Neuron (in vitro differentiated cells): ENCODE results near the gene CD300LG.

Source experiments
- H2AFZ ChIP-seq: one replicate; pipeline ENCODE4 v1.6.1; 2013; ENCODE audit warnings: low read depth, mild to moderate bottlenecking, inconsistent platforms, low read length, moderate library complexity
- H3K27me3 ChIP-seq: one replicate; pipeline ENCODE4 v1.6.1; 2013; ENCODE audit warnings: low read length; ENCODE audit not compliant: insufficient read depth
- H3K36me3 ChIP-seq: one replicate; pipeline ENCODE4 v1.6.1; 2013; ENCODE audit warnings: low read length; ENCODE audit not compliant: insufficient read depth
- H3K4me1 ChIP-seq: one replicate; pipeline ENCODE4 v1.6.1; 2013; ENCODE audit warnings: low read length; ENCODE audit not compliant: insufficient read depth
- H3K4me3 ChIP-seq: 2 replicates; pipeline ENCODE4 v1.5.1; 2013; ENCODE audit warnings: mild to moderate bottlenecking, low read length, moderate library complexity
- H3K9me3 ChIP-seq: one replicate; pipeline ENCODE4 v1.6.1; 2013; ENCODE audit warnings: low read length

The CD300LG gene

DNA sequence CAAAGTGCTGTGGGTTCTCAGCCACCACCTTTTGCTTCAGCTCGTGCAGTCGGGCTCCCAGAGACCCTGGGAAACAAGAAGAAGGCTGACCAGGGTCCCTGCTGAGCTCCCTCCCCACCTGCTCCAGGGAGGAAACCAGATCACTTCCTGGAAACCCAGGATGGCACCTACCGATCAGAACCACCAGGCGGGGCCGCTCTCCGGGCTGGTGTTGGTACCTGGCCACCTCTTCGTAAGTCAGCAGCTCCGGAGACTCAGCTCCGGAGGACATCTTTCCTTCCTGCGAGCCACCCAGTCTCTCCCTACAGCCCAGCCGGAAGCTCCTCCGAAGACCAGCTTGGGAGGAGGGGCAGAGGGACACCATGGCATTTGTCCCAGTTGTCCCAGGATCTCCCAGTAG, 33.0 kb upstream of the CD300LG start:
- no peaks in the 10 kb centered on the region for H3K4me1 ChIP-seq
- peaks cover 1% of the 10 kb centered on the region for H3K36me3 ChIP-seq
- no peaks in the 10 kb centered on the region for H3K9me3 ChIP-seq
- no peak overlapping the region for H2AFZ ChIP-seq
- H3K27me3 ChIP-seq = no peaks in the 10 kb centered on the region
- no peak overlapping the region for H3K4me3 ChIP-seq

DNA sequence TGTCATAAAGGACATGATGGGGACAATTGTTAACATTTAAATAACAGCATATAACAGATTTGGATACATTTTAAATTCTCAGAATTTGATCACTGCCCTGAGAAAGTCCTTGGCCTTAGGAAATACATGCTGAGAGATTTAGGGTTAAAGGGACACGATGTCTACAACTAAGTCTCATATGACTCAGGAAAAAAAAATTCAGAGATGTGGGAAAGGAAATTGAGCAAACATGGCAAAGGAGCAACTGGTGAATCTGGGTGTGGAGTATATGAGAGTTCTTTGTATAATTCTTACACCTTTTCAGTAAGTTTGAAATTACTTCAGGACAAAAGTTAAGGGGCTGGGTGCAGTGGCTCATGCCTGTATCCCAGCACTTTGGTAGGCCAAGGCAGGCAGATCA, 32.3 kb upstream of the CD300LG start:
- H3K4me1 ChIP-seq = no peaks in the 10 kb centered on the region
- no peaks in the 10 kb centered on the region for H3K9me3 ChIP-seq
- no peaks in the 10 kb centered on the region for H3K27me3 ChIP-seq
- H3K36me3 ChIP-seq = no peaks in the 10 kb centered on the region
- no peak overlapping the region for H2AFZ ChIP-seq
- H3K4me3 ChIP-seq = no peak overlapping the region

- no peak overlapping the region for H3K4me3 ChIP-seq
- H3K36me3 ChIP-seq = no peaks in the 10 kb centered on the region
- no peaks in the 10 kb centered on the region for H3K27me3 ChIP-seq
- H3K9me3 ChIP-seq = no peaks in the 10 kb centered on the region
- no peak overlapping the region for H2AFZ ChIP-seq
- no peaks in the 10 kb centered on the region for H3K4me1 ChIP-seq
These were observed 30.3 kb upstream of the CD300LG start for GRCh38 chr17:43816336-43817320.

DNA sequence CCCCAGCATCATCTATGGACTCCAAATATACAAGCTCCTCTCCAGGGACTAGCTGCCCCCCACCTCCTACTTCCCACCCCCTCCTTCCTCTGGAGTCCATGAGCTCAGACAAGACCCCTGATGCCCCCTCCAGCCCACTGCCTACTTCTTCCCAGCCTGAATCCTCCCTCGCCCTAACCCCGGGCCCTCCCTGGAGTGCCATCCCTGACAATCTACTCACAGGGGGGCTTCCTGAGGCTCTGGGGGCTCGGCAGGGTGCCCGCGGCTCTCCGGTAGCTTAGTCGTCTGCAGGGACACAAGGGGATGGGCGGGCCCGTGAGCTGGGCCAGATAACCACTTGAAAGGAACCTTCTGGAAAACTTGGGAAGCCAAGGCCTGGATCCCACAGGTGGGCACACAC, 29.1 kb upstream of the CD300LG start:
- no peaks in the 10 kb centered on the region for H3K4me1 ChIP-seq
- no peak overlapping the region for H2AFZ ChIP-seq
- H3K9me3 ChIP-seq = no peaks in the 10 kb centered on the region
- no peaks in the 10 kb centered on the region for H3K27me3 ChIP-seq
- no peaks in the 10 kb centered on the region for H3K36me3 ChIP-seq
- H3K4me3 ChIP-seq = no peak overlapping the region

DNA sequence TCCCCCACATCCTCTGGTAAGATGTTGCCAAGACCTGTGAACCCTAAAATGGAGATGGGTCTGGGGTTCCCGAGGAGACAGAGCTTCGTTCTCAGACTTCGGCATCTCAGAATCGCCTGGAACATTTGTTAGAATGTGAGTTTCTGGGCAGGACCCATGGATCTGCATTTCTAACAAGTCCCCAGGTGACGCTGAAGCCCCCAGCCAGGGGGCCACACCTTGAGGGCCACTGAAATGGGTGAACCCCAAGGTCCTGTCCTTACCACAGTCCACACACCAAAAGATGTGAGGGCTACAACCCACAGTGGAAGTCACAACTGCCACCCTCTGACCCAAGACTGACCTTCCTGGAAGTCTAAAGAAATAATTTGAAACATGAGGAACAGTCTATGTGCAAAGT, 28.0 kb upstream of the CD300LG start:
- no peaks in the 10 kb centered on the region for H3K4me1 ChIP-seq

DNA sequence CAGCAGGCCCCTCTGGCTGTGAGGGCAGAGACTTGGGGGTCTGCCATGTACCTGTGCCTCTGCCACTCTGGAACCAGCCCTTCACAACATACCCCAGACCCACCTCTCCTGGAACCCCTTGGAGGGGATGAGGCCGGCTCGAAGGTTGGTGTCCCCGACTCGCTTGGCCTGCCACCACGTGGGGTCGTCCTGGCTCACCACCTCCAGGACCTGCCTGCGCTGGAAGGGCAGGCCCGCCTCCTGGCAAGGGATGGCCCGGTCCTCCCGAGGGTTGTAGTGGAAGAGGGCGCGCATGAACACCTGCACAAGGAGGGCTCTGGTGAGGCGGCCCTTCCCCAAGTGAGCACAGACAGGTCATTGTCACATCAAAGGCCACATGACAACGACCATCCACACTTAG, 26.2 kb upstream of the CD300LG start:
- Histone ChIP-seq H3K27me3 (no peaks in the 10 kb centered on the region), H3K4me3 (no peak overlapping the region), H3K36me3 (peaks cover 10% of the 10 kb centered on the region), H2AFZ (no peak overlapping the region), H3K9me3 (no peaks in the 10 kb centered on the region), H3K4me1 (no peaks in the 10 kb centered on the region)

More for the DNA sequence above, 28.0 kb upstream of the CD300LG start:
- Histone ChIP-seq H2AFZ (no peak overlapping the region), H3K4me3 (no peak overlapping the region), H3K27me3 (no peaks in the 10 kb centered on the region), H3K36me3 (peaks cover 4% of the 10 kb centered on the region), H3K9me3 (no peaks in the 10 kb centered on the region)

- Histone ChIP-seq H3K4me3 (no peak overlapping the region), H3K9me3 (no peaks in the 10 kb centered on the region), H3K27me3 (no peaks in the 10 kb centered on the region), H3K36me3 (peaks cover 12% of the 10 kb centered on the region), H3K4me1 (no peaks in the 10 kb centered on the region), H2AFZ (no peak overlapping the region)
These were observed 24.3 kb upstream of the CD300LG start for GRCh38 chr17:43822570-43823190.

- Histone ChIP-seq H2AFZ (no peak overlapping the region), H3K9me3 (no peaks in the 10 kb centered on the region), H3K4me3 (no peak overlapping the region), H3K27me3 (no peaks in the 10 kb centered on the region), H3K4me1 (no peaks in the 10 kb centered on the region), H3K36me3 (peaks cover 12% of the 10 kb centered on the region)
These were observed 23.5 kb upstream of the CD300LG start for GRCh38 chr17:43823350-43824084.

DNA sequence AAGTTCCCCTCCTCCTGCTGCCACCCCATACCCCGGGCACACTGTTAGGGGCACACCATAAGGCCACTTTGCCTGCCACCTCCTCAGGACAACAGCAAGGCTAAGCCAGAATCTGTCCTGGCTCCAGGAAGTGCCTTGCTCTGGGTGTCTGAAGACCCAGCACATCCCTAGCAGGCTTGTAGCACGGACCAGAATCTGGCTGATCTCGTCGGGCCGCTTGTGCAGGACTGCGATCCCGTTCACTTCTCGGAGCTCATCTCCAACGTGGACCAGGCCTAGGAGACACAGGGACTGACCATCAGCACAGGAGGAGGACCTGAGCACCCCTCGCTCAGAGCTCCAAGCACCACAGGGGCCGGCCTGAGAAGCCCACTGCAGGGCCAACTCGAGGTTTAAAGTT, 21.4 kb upstream of the CD300LG start:
- H3K4me1 ChIP-seq = peaks cover 5% of the 10 kb centered on the region
- peaks cover 12% of the 10 kb centered on the region for H3K36me3 ChIP-seq
- no peak overlapping the region for H2AFZ ChIP-seq
- H3K4me3 ChIP-seq = no peak overlapping the region
- no peaks in the 10 kb centered on the region for H3K9me3 ChIP-seq
- no peaks in the 10 kb centered on the region for H3K27me3 ChIP-seq

DNA sequence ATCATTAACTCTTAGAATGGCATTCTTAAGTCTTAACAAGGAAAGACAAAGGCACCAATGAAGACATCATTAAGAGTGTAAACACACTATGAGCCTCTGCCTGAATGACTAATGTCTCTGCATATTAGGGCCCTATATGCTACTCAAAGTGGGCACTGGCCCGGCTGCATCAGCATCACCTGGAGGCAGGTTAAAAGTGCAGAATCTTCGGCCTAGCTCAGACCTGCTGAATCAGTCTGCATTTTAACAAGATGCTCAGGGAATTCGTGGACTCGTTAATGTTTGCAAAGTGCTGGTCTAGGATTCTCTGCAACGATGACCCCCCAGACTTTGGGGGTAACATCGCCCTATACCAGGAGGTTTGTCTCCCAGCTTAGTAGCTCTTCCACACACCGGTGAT, 20.8 kb upstream of the CD300LG start:
- H3K4me1 ChIP-seq = peaks cover 5% of the 10 kb centered on the region
- H2AFZ ChIP-seq = no peak overlapping the region
- H3K27me3 ChIP-seq = no peaks in the 10 kb centered on the region
- no peaks in the 10 kb centered on the region for H3K9me3 ChIP-seq
- H3K4me3 ChIP-seq = no peak overlapping the region
- H3K36me3 ChIP-seq = peaks cover 12% of the 10 kb centered on the region

GRCh38 chr17:43827596-43827995, 19.4 kb upstream of the CD300LG start:
- Histone ChIP-seq H3K27me3 (no peaks in the 10 kb centered on the region), H3K9me3 (no peaks in the 10 kb centered on the region), H3K4me3 (no peak overlapping the region), H3K36me3 (peaks cover 12% of the 10 kb centered on the region), H2AFZ (no peak overlapping the region), H3K4me1 (peaks cover 13% of the 10 kb centered on the region)

DNA sequence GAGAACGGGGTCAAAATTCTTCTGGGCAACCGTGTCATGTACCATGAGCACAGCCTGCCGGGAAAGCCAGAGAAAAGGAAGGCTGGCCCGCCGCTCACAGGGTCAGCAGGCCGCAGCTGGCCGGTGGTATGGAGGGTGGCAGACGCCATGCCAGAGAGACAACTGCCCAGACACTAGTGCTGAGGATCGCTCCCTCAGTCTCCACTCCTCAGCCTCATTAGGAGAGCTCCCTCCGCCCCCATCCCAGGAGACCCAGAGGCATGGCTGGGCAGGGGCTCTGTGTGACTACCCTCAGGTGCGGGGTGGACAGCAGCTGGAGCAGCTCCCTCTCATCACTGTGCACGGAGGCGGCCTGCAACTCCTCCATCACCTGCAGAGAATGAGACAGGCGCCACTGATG, 17.2 kb upstream of the CD300LG start:
- peaks cover 7% of the 10 kb centered on the region for H3K36me3 ChIP-seq
- no peaks in the 10 kb centered on the region for H3K27me3 ChIP-seq
- H3K9me3 ChIP-seq = no peaks in the 10 kb centered on the region
- H2AFZ ChIP-seq = no peak overlapping the region
- peaks cover 23% of the 10 kb centered on the region for H3K4me1 ChIP-seq
- H3K4me3 ChIP-seq = no peak overlapping the region
